Skeletal muscle satellite cell (primary cell): ENCODE results near the gene TBC1D14.

ENCODE experiments used
- H3K27me3 ChIP-seq: 2 replicates; pipeline ENCODE4 v1.7.0; 2013; ENCODE audit warnings: low read length; ENCODE audit not compliant: control insufficient read depth, insufficient read depth
- H3K36me3 ChIP-seq: 2 replicates; pipeline ENCODE4 v1.7.0; 2013; ENCODE audit warnings: mild to moderate bottlenecking, control low read depth, low read length; ENCODE audit not compliant: insufficient read depth
- H3K4me1 ChIP-seq: 2 replicates; pipeline ENCODE4 v1.7.0; 2013; ENCODE audit warnings: low read length; ENCODE audit not compliant: control insufficient read depth, insufficient read depth
- H3K4me2 ChIP-seq: 2 replicates; pipeline ENCODE4 v1.7.0; 2013; ENCODE audit warnings: mild to moderate bottlenecking, low read length
- H3K4me3 ChIP-seq: 2 replicates; pipeline ENCODE4 v1.7.0; 2013; ENCODE audit warnings: low read length
- H3K9ac ChIP-seq: 2 replicates; pipeline ENCODE4 v1.7.0; 2013; ENCODE audit warnings: mild to moderate bottlenecking, low read depth, low read length, moderate library complexity
- H3K9me3 ChIP-seq: replicated peaks from 2 replicates; pipeline ENCODE4 v1.7.0; 2013; ENCODE audit warnings: mild to moderate bottlenecking, control low read depth, low read length

Gene TBC1D14

DNA sequence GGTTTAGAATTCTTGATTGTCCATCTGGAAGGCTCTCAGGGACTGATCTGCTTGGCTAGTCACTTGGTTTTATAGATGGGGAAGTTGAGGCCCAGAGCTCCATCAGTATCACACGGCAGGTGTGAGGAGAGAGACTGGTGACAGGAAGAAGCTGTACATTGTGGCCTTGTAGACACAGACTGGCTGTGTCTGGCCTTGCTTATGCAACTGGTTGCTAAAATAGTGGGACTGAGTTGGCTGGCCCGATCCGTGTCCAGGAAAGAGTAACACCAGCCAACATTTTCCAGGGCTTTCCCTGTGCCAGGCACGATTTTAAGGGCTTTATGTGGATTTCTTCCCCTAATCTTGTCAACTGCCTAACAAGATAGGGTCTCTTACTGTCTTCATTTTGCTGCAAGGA lies 2.8 kb downstream of the TBC1D14 start:
- Histone ChIP-seq H3K4me1 (peaks cover 15% of the 10 kb centered on the region), H3K36me3 (no peaks in the 10 kb centered on the region), H3K4me3 (no peak overlapping the region), H3K9me3 (no peaks in the 10 kb centered on the region), H3K9ac (no peak overlapping the region), H3K4me2 (no peak overlapping the region), H3K27me3 (peaks cover 8% of the 10 kb centered on the region)

DNA sequence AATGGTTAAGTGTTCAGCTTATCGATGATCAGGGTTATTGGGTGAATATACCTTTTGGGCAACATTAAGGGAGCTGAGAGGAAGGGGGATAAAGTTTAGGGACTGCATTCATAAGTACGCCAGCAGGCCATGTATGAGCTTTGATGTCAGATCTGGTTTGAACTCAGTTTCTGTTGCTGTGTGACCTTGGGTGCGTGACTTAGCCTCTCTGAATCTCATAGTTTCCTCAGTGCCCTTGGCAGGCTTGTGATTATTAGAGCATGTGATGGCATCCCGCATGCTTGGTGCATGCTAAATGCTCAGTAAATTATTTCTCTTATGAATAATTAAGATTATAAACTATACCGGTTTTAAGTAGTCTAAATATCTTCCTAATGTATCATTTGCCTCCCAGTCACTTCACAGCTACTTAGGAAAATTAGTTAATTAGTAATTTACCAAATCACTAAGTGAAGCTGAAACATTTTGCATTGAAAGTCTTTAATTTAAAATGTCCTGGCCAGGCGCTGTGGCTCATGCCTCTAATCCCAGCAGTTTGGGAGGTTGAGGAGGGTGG lies 3.8 kb downstream of the TBC1D14 start:
- Histone ChIP-seq H3K9ac (no peak overlapping the region), H3K27me3 (no peaks in the 10 kb centered on the region), H3K36me3 (no peaks in the 10 kb centered on the region), H3K4me3 (no peak overlapping the region), H3K4me1 (peaks cover 14% of the 10 kb centered on the region), H3K4me2 (no peak overlapping the region), H3K9me3 (no peaks in the 10 kb centered on the region)

DNA sequence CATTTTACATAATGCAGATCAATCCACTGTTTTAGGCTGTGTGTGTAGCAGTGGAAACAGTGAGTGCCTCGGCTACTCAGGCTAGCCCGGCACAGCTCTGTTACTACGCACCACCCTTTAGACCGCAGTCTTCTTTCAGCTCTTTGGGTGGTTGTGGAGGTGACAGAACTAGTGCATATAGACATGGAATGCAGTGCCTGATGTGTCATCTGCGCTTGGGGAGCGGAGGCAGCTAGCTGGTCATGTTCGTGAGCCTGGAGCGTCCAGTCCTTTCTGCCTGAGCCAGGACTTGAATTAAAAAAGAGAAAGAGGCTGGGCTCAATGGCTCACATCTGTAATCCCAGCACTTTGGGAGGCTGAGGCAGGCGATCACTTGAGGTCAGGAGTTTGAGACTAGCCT lies 4.8 kb downstream of the TBC1D14 start:
- H3K4me1 ChIP-seq: peaks cover 10% of the 10 kb centered on the region
- H3K4me3 ChIP-seq: no peak overlapping the region
- H3K9ac ChIP-seq: no peak overlapping the region
- H3K4me2 ChIP-seq: no peak overlapping the region
- H3K9me3 ChIP-seq: no peaks in the 10 kb centered on the region
- H3K27me3 ChIP-seq: no peaks in the 10 kb centered on the region
- no peaks in the 10 kb centered on the region for H3K36me3 ChIP-seq

DNA sequence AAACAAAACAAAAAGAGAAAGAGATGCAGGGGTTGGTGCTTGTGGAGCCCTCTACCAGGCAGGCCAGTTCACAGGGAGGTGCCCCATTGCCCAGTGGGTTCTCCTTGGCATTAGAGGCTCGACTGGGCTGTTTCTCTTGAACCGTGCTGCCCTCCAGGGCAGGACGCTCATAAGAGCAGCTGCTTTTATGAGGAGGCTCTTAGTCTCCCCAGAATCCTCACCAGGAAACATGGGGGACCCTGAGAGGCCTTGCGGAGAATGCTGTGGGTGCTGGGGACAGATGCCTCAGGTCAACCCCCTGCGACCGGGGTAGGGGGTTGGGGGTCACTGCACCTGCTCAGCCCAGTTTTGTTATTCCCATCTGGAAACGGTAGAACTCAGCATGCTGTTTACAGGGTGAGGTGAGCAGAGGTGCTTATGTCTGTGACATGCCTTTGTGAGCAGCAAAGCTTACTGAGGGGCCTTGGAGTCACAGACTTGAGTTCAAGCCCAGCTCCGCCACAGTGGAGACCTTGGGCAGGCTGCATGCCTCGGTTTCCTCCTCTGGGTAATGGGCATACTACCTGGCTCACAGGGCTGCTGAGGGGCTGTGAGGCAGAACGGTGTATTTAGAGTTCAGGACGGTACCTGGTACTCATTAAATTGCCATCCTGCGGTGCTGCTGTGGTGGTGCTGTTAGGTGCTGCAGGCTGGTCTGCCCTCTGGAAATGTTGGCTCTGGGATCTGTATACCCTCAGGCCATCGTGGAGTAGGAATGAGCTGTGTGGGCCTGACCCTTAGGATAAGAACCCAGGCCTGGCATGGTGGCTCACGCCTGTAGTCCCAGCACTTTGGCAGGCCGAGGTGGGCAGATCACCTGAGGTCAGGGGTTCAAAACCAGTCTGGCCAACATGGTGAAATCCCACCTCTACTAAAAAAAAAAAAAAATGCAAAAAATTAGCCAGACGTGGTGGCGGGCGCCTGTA lies 5.7 kb downstream of the TBC1D14 start:
- Histone ChIP-seq H3K9ac (no peak overlapping the region), H3K36me3 (no peaks in the 10 kb centered on the region), H3K4me2 (no peak overlapping the region), H3K4me3 (no peak overlapping the region), H3K27me3 (no peaks in the 10 kb centered on the region), H3K4me1 (peaks cover 7% of the 10 kb centered on the region), H3K9me3 (no peaks in the 10 kb centered on the region)

DNA sequence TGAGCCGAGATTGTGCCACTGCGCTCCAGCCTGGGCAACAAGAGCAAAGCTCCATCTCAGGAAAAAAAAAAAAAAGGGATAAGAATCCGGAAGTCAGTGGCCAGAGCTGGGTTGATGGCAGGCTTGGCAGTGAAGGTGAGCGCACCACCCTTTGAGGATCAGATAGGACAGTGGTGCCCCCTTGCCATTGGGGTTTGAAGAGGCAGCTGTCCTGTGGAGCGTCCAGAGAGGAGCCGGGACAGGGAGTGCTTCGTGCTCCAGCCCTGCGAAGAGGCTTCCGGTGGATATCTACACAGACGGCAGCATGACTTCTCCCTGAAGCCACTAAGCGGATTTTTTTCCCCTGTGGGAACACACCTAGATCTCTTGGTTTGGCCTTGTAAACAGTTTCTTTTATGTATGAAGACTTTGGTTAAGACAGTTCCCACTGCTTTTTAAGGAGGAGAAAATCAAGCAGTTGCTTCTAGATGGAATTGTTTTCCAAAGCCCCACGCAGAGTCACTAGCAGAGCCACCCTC lies 6.5 kb downstream of the TBC1D14 start:
- peaks cover 4% of the 10 kb centered on the region for H3K4me1 ChIP-seq
- H3K9me3 ChIP-seq: no peaks in the 10 kb centered on the region
- no peaks in the 10 kb centered on the region for H3K36me3 ChIP-seq
- no peak overlapping the region for H3K4me3 ChIP-seq
- no peak overlapping the region for H3K9ac ChIP-seq
- no peak overlapping the region for H3K4me2 ChIP-seq
- no peaks in the 10 kb centered on the region for H3K27me3 ChIP-seq

DNA sequence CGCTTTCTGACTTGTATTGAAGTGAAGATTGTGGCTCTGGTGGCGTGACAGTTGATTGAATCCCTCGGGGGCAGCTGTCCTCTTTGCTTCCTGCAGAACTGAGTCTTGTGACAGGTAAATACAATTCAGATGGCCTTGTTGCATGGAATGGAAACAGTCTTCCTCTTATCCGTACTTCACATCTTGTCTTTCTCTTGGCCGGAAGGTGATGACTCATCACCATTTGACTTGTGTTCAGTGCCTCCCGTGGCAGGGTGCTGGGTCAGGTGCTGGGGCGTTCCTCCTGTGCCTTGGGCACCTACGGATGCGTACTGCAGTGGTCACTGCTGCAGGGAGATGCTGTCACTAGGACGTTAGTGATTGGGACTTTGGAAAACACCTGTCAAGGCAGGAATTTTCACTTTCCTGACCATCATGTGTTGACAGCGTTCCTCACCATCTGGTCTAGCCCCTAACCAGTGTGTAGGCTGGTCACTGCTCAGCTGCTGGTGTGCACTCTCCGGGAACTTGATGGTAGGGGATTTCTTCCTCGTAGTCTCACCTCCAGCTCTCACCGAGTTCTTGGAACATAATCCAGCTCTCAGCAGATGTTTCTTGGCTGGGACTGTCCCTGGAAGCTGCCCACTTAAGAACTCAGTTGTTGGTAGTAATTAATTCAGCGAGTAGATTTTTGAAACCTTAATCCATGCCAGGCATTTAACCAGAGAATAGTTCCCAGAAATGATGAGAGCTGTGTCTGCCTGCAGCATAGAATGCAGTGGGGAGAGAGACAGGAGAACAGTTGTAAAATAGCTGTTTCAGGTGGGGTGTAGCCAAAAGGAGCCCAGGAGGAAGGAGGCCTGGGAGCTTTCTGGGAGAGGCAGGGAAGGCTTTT lies 7.2 kb downstream of the TBC1D14 start:
- Histone ChIP-seq H3K36me3 (no peaks in the 10 kb centered on the region), H3K4me2 (no peak overlapping the region), H3K9me3 (no peaks in the 10 kb centered on the region), H3K9ac (no peak overlapping the region), H3K4me1 (peaks cover 4% of the 10 kb centered on the region), H3K27me3 (no peaks in the 10 kb centered on the region), H3K4me3 (no peak overlapping the region)

DNA sequence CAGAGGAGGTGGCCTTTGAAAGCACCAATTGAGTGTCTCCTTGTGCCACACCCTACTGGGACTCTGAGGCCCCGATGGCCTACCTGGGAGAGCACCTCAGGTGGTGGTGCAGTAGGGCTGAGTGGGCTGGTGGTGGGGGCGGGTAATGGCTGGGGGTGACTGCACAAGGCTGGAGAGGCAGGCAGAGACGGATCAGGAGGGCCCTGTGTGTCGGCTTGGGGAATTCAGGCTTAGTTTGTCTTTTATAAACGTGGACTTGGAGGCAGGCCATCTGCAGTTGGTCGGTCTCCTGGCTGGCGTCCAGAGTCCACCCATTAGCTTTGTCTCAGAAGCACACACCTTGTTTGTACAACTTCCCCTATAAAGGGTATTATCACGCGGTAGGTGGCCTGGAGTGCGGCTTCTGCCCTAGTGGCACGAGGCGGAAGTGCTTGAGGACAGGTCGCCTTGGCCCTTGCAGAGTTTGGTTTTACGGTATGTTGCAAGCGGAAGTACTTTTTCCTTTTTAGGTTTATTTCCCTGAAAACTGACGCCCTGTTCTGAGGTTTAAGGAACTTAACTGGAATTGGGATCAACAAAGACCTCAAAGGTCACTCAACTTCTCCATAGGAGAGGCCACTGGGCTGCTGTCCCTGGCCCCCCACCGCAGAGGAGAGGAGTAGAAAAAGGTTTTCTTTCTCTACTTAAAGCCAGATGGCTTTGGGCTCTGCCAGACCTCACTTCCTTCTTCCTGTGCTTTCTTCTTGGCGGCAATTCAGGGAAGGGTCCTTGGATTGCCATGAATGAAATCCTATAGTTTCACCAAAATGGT lies 8.0 kb downstream of the TBC1D14 start:
- Histone ChIP-seq H3K4me2 (no peak overlapping the region), H3K4me1 (peaks cover 4% of the 10 kb centered on the region), H3K36me3 (no peaks in the 10 kb centered on the region), H3K9me3 (no peaks in the 10 kb centered on the region), H3K9ac (no peak overlapping the region), H3K4me3 (no peak overlapping the region), H3K27me3 (no peaks in the 10 kb centered on the region)

DNA sequence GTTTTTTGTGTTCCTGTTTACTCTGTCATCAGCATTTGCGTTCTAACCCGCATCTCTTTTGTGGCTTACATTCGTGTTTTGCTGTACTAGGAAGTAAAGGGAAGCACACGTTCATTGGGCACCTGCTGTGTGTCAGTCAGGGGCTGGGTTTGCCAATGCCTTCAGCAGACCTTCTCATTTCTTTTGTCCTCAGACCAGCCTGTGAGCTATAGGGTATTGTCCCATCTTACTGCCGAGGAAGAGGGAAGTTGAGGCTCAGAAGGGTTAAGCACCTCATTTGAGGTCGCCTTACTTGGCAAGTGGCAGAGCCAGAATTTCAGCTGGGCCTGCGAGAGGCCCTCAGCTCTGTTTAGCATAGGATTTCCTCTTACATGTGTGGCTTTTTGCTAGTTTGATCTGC lies 8.7 kb downstream of the TBC1D14 start:
- no peak overlapping the region for H3K4me2 ChIP-seq
- H3K36me3 ChIP-seq: no peaks in the 10 kb centered on the region
- no peak overlapping the region for H3K4me3 ChIP-seq
- H3K9me3 ChIP-seq: no peaks in the 10 kb centered on the region
- H3K9ac ChIP-seq: no peak overlapping the region
- H3K27me3 ChIP-seq: no peaks in the 10 kb centered on the region
- peaks cover 4% of the 10 kb centered on the region for H3K4me1 ChIP-seq

DNA sequence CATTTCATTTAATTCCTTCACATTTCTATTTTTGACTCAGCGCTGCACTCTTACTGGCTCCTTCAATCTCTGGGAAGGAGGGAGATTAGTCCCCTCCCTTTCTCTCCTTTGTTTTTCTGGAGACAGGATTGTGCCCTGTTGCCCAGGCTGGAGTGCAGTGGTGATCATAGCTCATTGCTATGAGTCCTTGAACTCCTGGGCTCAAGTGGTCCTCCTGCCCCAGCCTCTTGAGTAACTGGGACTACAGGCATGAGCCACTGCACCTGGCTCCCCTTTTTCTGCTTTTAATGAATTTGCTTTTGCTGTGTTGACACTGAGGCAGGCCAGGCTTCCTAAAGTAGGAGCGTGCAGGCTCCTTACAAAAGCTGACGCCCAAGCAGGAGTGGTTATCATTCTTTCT lies 10.5 kb downstream of the TBC1D14 start:
- Histone ChIP-seq H3K27me3 (no peaks in the 10 kb centered on the region), H3K36me3 (no peaks in the 10 kb centered on the region), H3K9me3 (no peaks in the 10 kb centered on the region), H3K4me3 (no peak overlapping the region), H3K4me1 (peaks cover 4% of the 10 kb centered on the region), H3K4me2 (no peak overlapping the region), H3K9ac (no peak overlapping the region)

DNA sequence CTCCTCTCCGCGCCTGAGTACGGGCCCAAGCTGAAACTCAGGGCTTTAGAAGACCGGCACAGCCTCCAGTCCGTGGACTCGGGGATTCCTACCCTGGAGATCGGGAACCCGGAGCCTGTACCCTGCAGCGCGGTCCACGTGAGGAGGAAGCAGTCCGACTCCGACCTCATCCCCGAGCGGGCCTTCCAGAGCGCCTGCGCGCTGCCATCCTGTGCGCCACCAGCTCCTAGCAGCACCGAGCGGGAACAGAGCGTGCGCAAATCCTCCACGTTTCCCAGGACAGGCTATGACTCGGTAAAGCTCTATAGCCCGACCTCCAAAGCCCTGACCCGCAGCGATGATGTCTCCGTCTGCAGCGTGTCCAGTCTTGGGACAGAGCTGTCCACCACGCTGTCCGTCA lies 13.9 kb downstream of the TBC1D14 start:
- Histone ChIP-seq H3K4me1 (no peaks in the 10 kb centered on the region), H3K27me3 (no peaks in the 10 kb centered on the region), H3K9ac (no peak overlapping the region), H3K4me2 (no peak overlapping the region), H3K4me3 (no peak overlapping the region), H3K36me3 (no peaks in the 10 kb centered on the region), H3K9me3 (no peaks in the 10 kb centered on the region)
